WTC11 (cell line): ENCODE measurements around the gene GNPTG. TPM values are rescaled to one million over a fixed set of nuclear protein-coding genes. Genes with fewer than 3 reads are reported as not detected.
A peak's percentile ranks its signal among the peaks of the same experiment; 100 is the strongest.

Experiments
- ATAC-seq: fragments of 200-7000 bp; cut with Tn5 transposase; 2 replicates; pipeline ENCODE4 v1.10.0; 2021; ENCODE audit warnings: mild to moderate bottlenecking, moderate library complexity
- CTCF ChIA-PET: fragments of 300-600 bp; sonication (Branson Sonifier 250); formaldehyde crosslinking; loops from one replicate; lab custom pipeline; 2021; ENCODE audit warnings: antibody characterized with exemption; lab: Charles Lee
- POLR2A ChIA-PET: fragments of 350-600 bp; sonication (Branson Sonifier 250); formaldehyde crosslinking; loops from one replicate; lab custom pipeline; 2021; ENCODE audit warnings: antibody characterized with exemption; lab: Charles Lee
- DNase-seq: peaks from one replicate; pipeline ENCODE4 v3.0.0; 2021; ENCODE audit warnings: low spot score
- H3K27ac Mint-ChIP-seq: 2 replicates; pipeline ENCODE4 v1.8.0; 2021; ENCODE audit warnings: mixed read lengths
- H3K27me3 Mint-ChIP-seq: 2 replicates; pipeline ENCODE4 v1.8.0; 2021; ENCODE audit warnings: low read depth, mild to moderate bottlenecking, moderate library complexity, mixed read lengths
- H3K36me3 Mint-ChIP-seq: 2 replicates; pipeline ENCODE4 v1.8.0; 2021; ENCODE audit warnings: mixed read lengths
- H3K4me1 Mint-ChIP-seq: 2 replicates; pipeline ENCODE4 v1.8.0; 2022; ENCODE audit warnings: mixed read lengths
- H3K4me3 Mint-ChIP-seq: 2 replicates; pipeline ENCODE4 v1.8.0; 2021; ENCODE audit warnings: mild to moderate bottlenecking, moderate library complexity, mixed read lengths
- H3K9me3 Mint-ChIP-seq: 2 replicates; pipeline ENCODE4 v1.8.0; 2021; ENCODE audit warnings: mixed read lengths
- ARID4B ChIP-seq: sonication (generic); formaldehyde crosslinking; IDR thresholded peaks from 2 replicates; pipeline ENCODE4 v1.8.0; 2023; ENCODE audit warnings: missing genetic modification reagents, mild to moderate bottlenecking, borderline replicate concordance
- ATF3 ChIP-seq: sonication (generic); formaldehyde crosslinking; conservative IDR thresholded peaks from 2 replicates; pipeline ENCODE4 v1.8.1; 2022; ENCODE audit warnings: mild to moderate bottlenecking, missing genetic modification reagents
- ATF6 ChIP-seq: sonication (generic); formaldehyde crosslinking; IDR thresholded peaks from 2 replicates; pipeline ENCODE4 v1.8.1; 2023; ENCODE audit warnings: mild to moderate bottlenecking, missing genetic modification reagents
- ERG ChIP-seq: fragments of 250-450 bp; sonication (Bioruptor Pico); IDR thresholded peaks from 2 replicates; pipeline ENCODE4 v1.8.0; 2021; ENCODE audit warnings: mild to moderate bottlenecking
- FOXP4 ChIP-seq: sonication (generic); formaldehyde crosslinking; IDR thresholded peaks from 2 replicates; pipeline ENCODE4 v1.8.0; 2022; ENCODE audit warnings: mild to moderate bottlenecking, missing genetic modification reagents
- MAX ChIP-seq: sonication (generic); formaldehyde crosslinking; IDR thresholded peaks from 2 replicates; pipeline ENCODE4 v1.8.0; 2022; ENCODE audit warnings: mild to moderate bottlenecking, missing genetic modification reagents
- MXD4 ChIP-seq: fragments of 250-450 bp; sonication (Bioruptor Pico); IDR thresholded peaks from 2 replicates; pipeline ENCODE4 v1.8.0; 2021; ENCODE audit warnings: mild to moderate bottlenecking, moderate library complexity, borderline replicate concordance
- PRDM15 ChIP-seq: sonication (generic); formaldehyde crosslinking; IDR thresholded peaks from 2 replicates; pipeline ENCODE4 v1.8.0; 2022; ENCODE audit warnings: missing genetic modification reagents
- PRRX2 ChIP-seq: fragments of 250-450 bp; sonication (Bioruptor Pico); IDR thresholded peaks from 2 replicates; pipeline ENCODE4 v1.8.0; 2021; ENCODE audit warnings: mild to moderate bottlenecking
- ZBTB43 ChIP-seq: sonication (generic); formaldehyde crosslinking; IDR thresholded peaks from 2 replicates; pipeline ENCODE4 v1.8.1; 2023; ENCODE audit warnings: mild to moderate bottlenecking, missing genetic modification reagents
- ZNF121 ChIP-seq: sonication (generic); formaldehyde crosslinking; IDR thresholded peaks from 2 replicates; pipeline ENCODE4 v1.8.0; 2023; ENCODE audit warnings: missing genetic modification reagents
- ZNF416 ChIP-seq: fragments of 250-450 bp; sonication (Bioruptor Pico); IDR thresholded peaks from 2 replicates; pipeline ENCODE4 v1.9.0; 2021; ENCODE audit warnings: mild to moderate bottlenecking, inconsistent platforms
- ZNF423 ChIP-seq: fragments of 250-450 bp; sonication (Bioruptor Pico); IDR thresholded peaks from 2 replicates; pipeline ENCODE4 v2.1.2; 2022; ENCODE audit warnings: mild to moderate bottlenecking, moderate library complexity
- total RNA-seq: library from RNA; stranded (reverse); gene quantifications from 3 replicates; pipeline ENCODE4 v1.2.3, GENCODE V29; 2021

Gene GNPTG
- total RNA-seq, 1 experiment from 2014 or later: 35.9 TPM

GRCh38 chr16:1330931-1331711 is 20.6 kb upstream of the GNPTG start:
- peaks cover 29% of the 10 kb centered on the region for H3K27me3 Mint-ChIP-seq
- H3K4me3 Mint-ChIP-seq: peak overlapping the region; percentile 76
- CTCF ChIA-PET: interaction anchor here (0.5 to 3.2 kb wide), 22 partner anchors 12 to 590 kb away, joined by 3 to 16 read pairs (median 5); partner anchors contain the start of genes CIAO3, MAPK8IP3 and UQCC4
- H3K4me1 Mint-ChIP-seq: peaks cover 17% of the 10 kb centered on the region
- no peaks in the 10 kb centered on the region for H3K36me3 Mint-ChIP-seq
- ATAC-seq (no peak), DNase-seq (no peak)
- 0 out of 2 replicates have a peak, but pooled peaks have one; percentile 24 for TF ChIP-seq ZNF423 (CRISPR knock-in tag)
- no peak for TF ChIP-seq ZNF416
- peak overlapping the region; percentile 72; the same call in 1 of the 2 replicates for H3K27ac Mint-ChIP-seq
- POLR2A ChIA-PET: interaction anchor here (0.5 to 1.6 kb wide), 4 partner anchors 30 to 1137 kb away, joined by 4 to 11 read pairs (median 6); no protein-coding TSS in a partner anchor
- H3K9me3 Mint-ChIP-seq: no peaks in the 10 kb centered on the region

GRCh38 chr16:1331712-1332617 is 19.8 kb upstream of the GNPTG start:
- peak overlapping the region; percentile 76 for H3K4me3 Mint-ChIP-seq
- peak; percentile 93 for DNase-seq
- peaks cover 35% of the 10 kb centered on the region for H3K27me3 Mint-ChIP-seq
- H3K36me3 Mint-ChIP-seq: no peaks in the 10 kb centered on the region
- ATAC-seq: peak; percentile 57
- H3K9me3 Mint-ChIP-seq: no peaks in the 10 kb centered on the region
- peak overlapping the region; percentile 72; the same call in 1 of the 2 replicates for H3K27ac Mint-ChIP-seq
- peaks cover 14% of the 10 kb centered on the region for H3K4me1 Mint-ChIP-seq
- POLR2A ChIA-PET: interaction anchor here (0.5 to 1.6 kb wide), 7 partner anchors 10 to 1136 kb away, joined by 3 to 6 read pairs (median 5); partner anchors contain the start of gene UBE2I
- CTCF ChIA-PET: interaction anchor here (0.8 to 3.2 kb wide), 7 partner anchors 11 to 591 kb away, joined by 3 to 13 read pairs (median 4); partner anchors contain the start of genes CIAO3 and MAPK8IP3
- TF ChIP-seq ATF6 (CRISPR knock-in tag) (no peak), ZNF121 (CRISPR knock-in tag) (0 out of 2 replicates have a peak, but pooled peaks have one; percentile 6), PRDM15 (CRISPR knock-in tag) (peak; percentile 94), ATF3 (CRISPR knock-in tag) (0 out of 2 replicates have a peak, but pooled peaks have one; percentile 11), PRRX2 (CRISPR knock-in tag) (no peak), MAX (CRISPR knock-in tag) (no peak), ERG (no peak), ZBTB43 (CRISPR knock-in tag) (0 out of 2 replicates have a peak, but pooled peaks have one; percentile 39), FOXP4 (CRISPR knock-in tag) (peak; percentile 92), MXD4 (CRISPR knock-in tag) (no peak), ARID4B (CRISPR knock-in tag) (peak; percentile 56; the same call in 1 of the 2 replicates)
